Neural cell (in vitro differentiated cells): ENCODE results near the gene SKOR1. TPM values are rescaled to one million over a fixed set of nuclear protein-coding genes. Genes with fewer than 3 reads are reported as not detected.

Experiments
- H2AFZ ChIP-seq: fragments of 200-600, 300-800 bp; sonication (generic), shearing (Covaris generic); 2 replicates; pipeline ENCODE4 v1.6.0; 2014; ENCODE audit warnings: low read depth, mild to moderate bottlenecking, antibody characterized with exemption, low read length, moderate library complexity
- H3F3A ChIP-seq: fragments of 200-600 bp; shearing (Covaris generic); 2 replicates; pipeline ENCODE4 v1.6.1; 2016; ENCODE audit warnings: mild to moderate bottlenecking, moderate library complexity, mixed read lengths, antibody characterized with exemption, low read length; ENCODE audit not compliant: insufficient read depth, poor library complexity, severe bottlenecking
- H3K27ac ChIP-seq: fragments of 200-600, 300-800 bp; sonication (generic), shearing (Covaris generic); 2 replicates; pipeline ENCODE4 v1.5.1; 2014; ENCODE audit warnings: mild to moderate bottlenecking, low read length, moderate library complexity
- H3K27me3 ChIP-seq: fragments of 300-800, 200-600 bp; sonication (generic), shearing (Covaris generic); 2 replicates; pipeline ENCODE4 v1.6.0; 2014; ENCODE audit warnings: mild to moderate bottlenecking, low read depth, low read length, moderate library complexity; ENCODE audit not compliant: insufficient read depth
- H3K36me3 ChIP-seq: fragments of 300-800, 200-600 bp; sonication (generic), shearing (Covaris generic); 2 replicates; pipeline ENCODE4 v1.5.1; 2014; ENCODE audit warnings: mild to moderate bottlenecking, antibody characterized with exemption, low read length, moderate library complexity; ENCODE audit not compliant: insufficient read depth
- H3K4me2 ChIP-seq: fragments of 300-800, 200-600 bp; sonication (generic), shearing (Covaris generic); 2 replicates; pipeline ENCODE4 v1.6.0; 2014; ENCODE audit warnings: mild to moderate bottlenecking, low read length
- H3K4me3 ChIP-seq: fragments of 300-800, 200-600 bp; sonication (generic), shearing (Covaris generic); 2 replicates; pipeline ENCODE4 v1.5.1; 2014; ENCODE audit warnings: mild to moderate bottlenecking, low read length, moderate library complexity
- H3K79me2 ChIP-seq: fragments of 200-600 bp; shearing (Covaris generic); replicated peaks from 2 replicates; pipeline ENCODE4 v1.6.0; 2014; ENCODE audit warnings: mild to moderate bottlenecking, low read length, moderate library complexity; ENCODE audit not compliant: insufficient read depth
- H3K9ac ChIP-seq: fragments of 300-800, 200-600 bp; sonication (generic), shearing (Covaris generic); 2 replicates; pipeline ENCODE4 v1.6.1; 2016; ENCODE audit warnings: mild to moderate bottlenecking, low read length, mixed read lengths
- H3K9me2 ChIP-seq: fragments of 200-600 bp; shearing (Covaris generic); 2 replicates; pipeline ENCODE4 v1.6.1; 2016; ENCODE audit warnings: mild to moderate bottlenecking, low read length, mixed read lengths; ENCODE audit not compliant: insufficient read depth
- H3K9me3 ChIP-seq: fragments of 200-600, 300-800 bp; sonication (generic), shearing (Covaris generic); 2 replicates; pipeline ENCODE4 v1.6.1; 2016; ENCODE audit warnings: mild to moderate bottlenecking, mixed run types, low read length, moderate library complexity, mixed read lengths
- H4K20me1 ChIP-seq: fragments of 200-600 bp; shearing (Covaris generic); 2 replicates; pipeline ENCODE4 v1.6.1; 2016; ENCODE audit warnings: mild to moderate bottlenecking, mixed run types; ENCODE audit not compliant: insufficient read depth
- CTCF ChIP-seq: fragments of 450-650 bp; IDR thresholded peaks from 2 replicates; pipeline ENCODE4 v1.5.1; 2014; ENCODE audit warnings: antibody characterized with exemption, mild to moderate bottlenecking, moderate library complexity; ENCODE audit not compliant: poor library complexity, severe bottlenecking
- EP300 ChIP-seq: fragments of 450-650 bp; conservative IDR thresholded peaks from 2 replicates; pipeline ENCODE4 v1.6.1; 2014; ENCODE audit warnings: antibody characterized with exemption, mild to moderate bottlenecking, moderate library complexity; ENCODE audit not compliant: poor library complexity, severe bottlenecking
- EZH2 ChIP-seq: fragments of 200-600, 300-800 bp; shearing (Covaris generic), sonication (generic); IDR thresholded peaks from 2 replicates; pipeline ENCODE4 v1.6.1; 2014; ENCODE audit warnings: antibody characterized with exemption, low read length, borderline replicate concordance, mild to moderate bottlenecking; ENCODE audit not compliant: insufficient read depth, poor library complexity, severe bottlenecking
- MXI1 ChIP-seq: fragments of 450-650 bp; conservative IDR thresholded peaks from 2 replicates; pipeline ENCODE4 v1.6.1; 2014; ENCODE audit warnings: antibody characterized with exemption, mild to moderate bottlenecking; ENCODE audit not compliant: poor library complexity, severe bottlenecking
- POLR2AphosphoS5 ChIP-seq: IDR thresholded peaks from 2 replicates; pipeline ENCODE4 v1.6.1; 2012
- RAD21 ChIP-seq: fragments of 450-650 bp; conservative IDR thresholded peaks from 2 replicates; pipeline ENCODE4 v1.6.1; 2014; ENCODE audit warnings: antibody characterized with exemption, mild to moderate bottlenecking, moderate library complexity
- REST ChIP-seq: IDR thresholded peaks from 2 replicates; pipeline ENCODE4 v1.6.1; 2012; ENCODE audit warnings: borderline replicate concordance
- SMC3 ChIP-seq: fragments of 450-650 bp; conservative IDR thresholded peaks from 2 replicates; pipeline ENCODE4 v1.6.1; 2014; ENCODE audit warnings: antibody characterized with exemption, mild to moderate bottlenecking, moderate library complexity; ENCODE audit not compliant: poor library complexity
- TAF1 ChIP-seq: IDR thresholded peaks from 2 replicates; pipeline ENCODE4 v1.6.1; 2012; ENCODE audit warnings: low read depth
- polyA plus RNA-seq: library from polyadenylated mRNA; depleted of rRNA; stranded (reverse); fragments of >200 nt; gene quantifications from 2 replicates; pipeline ENCODE4 v1.2.3, GENCODE V29; 2014

The SKOR1 gene
- polyA plus RNA-seq, 1 donor from 2014 or later, result 0.81 TPM

GRCh38 chr15:67853454-67853853 is 28.1 kb downstream of the SKOR1 start:
- H3K9ac ChIP-seq, result no peak overlapping the region
- TF ChIP-seq SMC3 (no peak), TAF1 (no peak), EP300 (no peak), REST (no peak), CTCF (no peak), MXI1 (no peak), POLR2AphosphoS5 (no peak), EZH2 (no peak), RAD21 (no peak)
- H4K20me1 ChIP-seq, result no peaks in the 10 kb centered on the region
- H3K27ac ChIP-seq, result no peak overlapping the region
- H3K4me3 ChIP-seq, result no peak overlapping the region
- H3K4me2 ChIP-seq, result no peak overlapping the region
- no peaks in the 10 kb centered on the region for H3K9me3 ChIP-seq
- no peaks in the 10 kb centered on the region for H3K27me3 ChIP-seq
- no peak overlapping the region for H2AFZ ChIP-seq
- no peaks in the 10 kb centered on the region for H3F3A ChIP-seq
- H3K9me2 ChIP-seq, result no peaks in the 10 kb centered on the region
- no peaks in the 10 kb centered on the region for H3K79me2 ChIP-seq
- no peaks in the 10 kb centered on the region for H3K36me3 ChIP-seq

- Histone ChIP-seq H3K36me3 (no peaks in the 10 kb centered on the region), H3K4me2 (no peak overlapping the region), H3K9me3 (no peaks in the 10 kb centered on the region), H3K9me2 (no peaks in the 10 kb centered on the region), H3K27ac (no peak overlapping the region), H3K79me2 (no peaks in the 10 kb centered on the region), H3K9ac (no peak overlapping the region), H3F3A (no peaks in the 10 kb centered on the region), H3K4me3 (no peak overlapping the region), H3K27me3 (no peaks in the 10 kb centered on the region), H2AFZ (no peak overlapping the region), H4K20me1 (no peaks in the 10 kb centered on the region)
- TF ChIP-seq EZH2 (no peak), MXI1 (no peak), RAD21 (no peak), TAF1 (no peak), EP300 (no peak), REST (no peak)
Observed at GRCh38 chr15:67854358-67854757, 29.0 kb downstream of the SKOR1 start.
